Hepatocyte (in vitro differentiated cells): ENCODE results near the gene RNF6. TPM values are rescaled to one million over a fixed set of nuclear protein-coding genes. Genes with fewer than 3 reads are reported as not detected.

Experiments used
- DNase-seq: peaks from one replicate; pipeline ENCODE4 v3.0.0-alpha.2; 2016; ENCODE audit warnings: low spot score
- H2AFZ ChIP-seq: fragments of 200-600 bp; sonication (generic); 2 replicates; pipeline ENCODE4 v1.6.0; 2016; ENCODE audit warnings: antibody characterized with exemption, mild to moderate bottlenecking
- H3K27ac ChIP-seq: fragments of 200-600 bp; sonication (generic); 2 replicates; pipeline ENCODE4 v1.5.1; 2016; ENCODE audit warnings: mild to moderate bottlenecking
- H3K27me3 ChIP-seq: fragments of 200-600 bp; sonication (generic); 2 replicates; pipeline ENCODE4 v1.6.1; 2016
- H3K36me3 ChIP-seq: fragments of 200-600 bp; sonication (generic); replicated peaks from 2 replicates; pipeline ENCODE4 v1.5.1; 2016; ENCODE audit warnings: low read depth; ENCODE audit not compliant: insufficient read depth
- H3K4me1 ChIP-seq: fragments of 200-600 bp; sonication (generic); 2 replicates; pipeline ENCODE4 v1.5.1; 2016; ENCODE audit warnings: mild to moderate bottlenecking, moderate library complexity; ENCODE audit not compliant: insufficient read depth
- H3K4me2 ChIP-seq: fragments of 200-600 bp; sonication (generic); 2 replicates; pipeline ENCODE4 v1.6.0; 2016
- H3K4me3 ChIP-seq: fragments of 200-600 bp; sonication (generic); 2 replicates; pipeline ENCODE4 v1.5.1; 2016; ENCODE audit warnings: mild to moderate bottlenecking
- H3K79me2 ChIP-seq: fragments of 200-600 bp; sonication (generic); 2 replicates; pipeline ENCODE4 v1.6.0; 2017; ENCODE audit warnings: mild to moderate bottlenecking
- H3K9me2 ChIP-seq: fragments of 200-600 bp; sonication (generic); replicated peaks from 2 replicates; pipeline ENCODE4 v1.6.0; 2017; ENCODE audit warnings: mild to moderate bottlenecking; ENCODE audit not compliant: insufficient read depth
- H3K9me3 ChIP-seq: fragments of 200-600 bp; sonication (generic); 2 replicates; pipeline ENCODE4 v1.5.1; 2016; ENCODE audit warnings: low read depth, mild to moderate bottlenecking
- H4K20me1 ChIP-seq: fragments of 200-600 bp; sonication (generic); 2 replicates; pipeline ENCODE4 v1.6.0; 2016; ENCODE audit warnings: mild to moderate bottlenecking; ENCODE audit not compliant: insufficient read depth, poor library complexity, severe bottlenecking
- EZH2 ChIP-seq: fragments of 200-600 bp; sonication (generic); IDR thresholded peaks from 2 replicates; pipeline ENCODE4 v1.6.1; 2016; ENCODE audit warnings: antibody characterized with exemption, mild to moderate bottlenecking, borderline replicate concordance
- EZH2phosphoT487 ChIP-seq: fragments of 200-600 bp; sonication (generic); IDR thresholded peaks from one replicate; pipeline ENCODE4 v1.6.1; 2018; ENCODE audit warnings: antibody characterized with exemption, mild to moderate bottlenecking, low read depth, moderate library complexity; ENCODE audit not compliant: unreplicated experiment, severe bottlenecking
- WGBS: methylation state at CpG from one replicate; pipeline ENCODE4 v1.1.6; 2016; ENCODE audit warnings: low lambda C conversion rate; ENCODE audit errors: missing lambda C conversion rate; 5-methylcytosine and 5-hydroxymethylcytosine counted together
- polyA plus RNA-seq: library from polyadenylated mRNA; unstranded; fragments of >200 nt; fragmentation: Nextera tagmentation; extraction: Ambion mirVana; gene quantifications from 2 replicates; pipeline ENCODE4 v1.2.1, GENCODE V29; 2016
- total RNA-seq: library from RNA; depleted of rRNA; stranded (reverse); fragments of >200 nt; gene quantifications from 2 replicates; pipeline ENCODE4 v1.2.3, GENCODE V29; 2014
- TF ChIP-seq, protein P1 (sequence below): fragments of 200-600 bp; sonication (generic); IDR thresholded peaks from 2 replicates; pipeline ENCODE4 v1.5.1; 2016; ENCODE audit warnings: antibody characterized with exemption, mild to moderate bottlenecking; ENCODE audit not compliant: poor library complexity

Gene RNF6
- total and polyA plus RNA-seq, 2 experiments from 2014 or later, result 31.9 to 34.0 TPM

DNA sequence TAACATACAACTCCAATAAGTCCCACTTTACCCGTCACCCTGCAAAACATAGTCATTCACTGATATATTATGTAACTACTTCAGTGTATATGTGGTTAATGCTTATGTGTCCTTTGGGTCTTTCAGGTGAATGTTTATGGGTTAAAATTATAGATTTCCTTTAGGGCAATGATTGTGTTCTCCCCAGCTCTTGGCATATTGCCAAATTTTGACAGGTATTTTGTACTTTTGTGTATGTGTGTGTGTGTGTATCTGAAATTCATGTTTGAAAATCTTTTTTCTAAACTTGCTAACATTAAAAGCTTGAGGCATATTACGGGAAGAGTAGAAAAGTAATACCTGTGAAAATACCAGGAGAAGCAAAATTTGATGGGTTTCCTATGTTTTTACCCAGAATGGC is 40.0 kb upstream of the RNF6 start:
- 97% methylated on average over 2 of the region's 2 CpGs for whole genome bisulfite sequencing
- no peak overlapping the region for H3K4me2 ChIP-seq
- no peak overlapping the region for H3K27ac ChIP-seq
- peaks cover 100% of the 10 kb centered on the region for H3K79me2 ChIP-seq
- no peaks in the 10 kb centered on the region for H3K36me3 ChIP-seq
- no peak overlapping the region for H3K4me3 ChIP-seq
- peaks cover 3% of the 10 kb centered on the region for H3K4me1 ChIP-seq
- no peak for TF ChIP-seq EZH2phosphoT487
- TF ChIP-seq, protein P1, sequence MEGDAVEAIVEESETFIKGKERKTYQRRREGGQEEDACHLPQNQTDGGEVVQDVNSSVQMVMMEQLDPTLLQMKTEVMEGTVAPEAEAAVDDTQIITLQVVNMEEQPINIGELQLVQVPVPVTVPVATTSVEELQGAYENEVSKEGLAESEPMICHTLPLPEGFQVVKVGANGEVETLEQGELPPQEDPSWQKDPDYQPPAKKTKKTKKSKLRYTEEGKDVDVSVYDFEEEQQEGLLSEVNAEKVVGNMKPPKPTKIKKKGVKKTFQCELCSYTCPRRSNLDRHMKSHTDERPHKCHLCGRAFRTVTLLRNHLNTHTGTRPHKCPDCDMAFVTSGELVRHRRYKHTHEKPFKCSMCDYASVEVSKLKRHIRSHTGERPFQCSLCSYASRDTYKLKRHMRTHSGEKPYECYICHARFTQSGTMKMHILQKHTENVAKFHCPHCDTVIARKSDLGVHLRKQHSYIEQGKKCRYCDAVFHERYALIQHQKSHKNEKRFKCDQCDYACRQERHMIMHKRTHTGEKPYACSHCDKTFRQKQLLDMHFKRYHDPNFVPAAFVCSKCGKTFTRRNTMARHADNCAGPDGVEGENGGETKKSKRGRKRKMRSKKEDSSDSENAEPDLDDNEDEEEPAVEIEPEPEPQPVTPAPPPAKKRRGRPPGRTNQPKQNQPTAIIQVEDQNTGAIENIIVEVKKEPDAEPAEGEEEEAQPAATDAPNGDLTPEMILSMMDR, result no peak
- TF ChIP-seq EZH2, result no peak
- H3K27me3 ChIP-seq, result no peaks in the 10 kb centered on the region
- H2AFZ ChIP-seq, result no peak overlapping the region
- peaks cover 48% of the 10 kb centered on the region for H4K20me1 ChIP-seq
- no peaks in the 10 kb centered on the region for H3K9me3 ChIP-seq
- H3K9me2 ChIP-seq, result no peaks in the 10 kb centered on the region
- DNase-seq, result no peak

DNA sequence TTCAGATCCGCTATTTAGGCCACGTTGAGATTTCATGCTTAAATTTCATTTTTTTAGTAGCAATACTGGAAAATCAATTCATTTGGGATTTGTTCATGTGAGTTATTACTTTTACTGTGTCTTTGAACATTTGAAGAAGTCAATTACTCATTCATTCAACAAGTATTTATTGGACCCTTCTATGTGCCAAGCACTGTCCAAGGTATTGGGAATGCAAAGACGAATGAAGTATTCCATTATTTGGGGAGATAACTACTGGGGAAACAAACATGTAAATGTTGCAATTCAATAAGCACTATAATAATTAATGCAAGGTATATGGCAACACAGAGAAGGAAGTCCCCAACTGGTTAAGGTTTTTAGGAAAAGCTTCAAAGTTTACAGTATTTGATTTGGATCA is 37.5 kb upstream of the RNF6 start:
- Histone ChIP-seq H3K4me2 (no peak overlapping the region), H3K4me3 (no peak overlapping the region), H3K4me1 (peaks cover 18% of the 10 kb centered on the region), H3K79me2 (peaks cover 99% of the 10 kb centered on the region), H3K9me2 (no peaks in the 10 kb centered on the region), H3K9me3 (no peaks in the 10 kb centered on the region), H4K20me1 (peaks cover 61% of the 10 kb centered on the region), H3K36me3 (no peaks in the 10 kb centered on the region), H3K27me3 (no peaks in the 10 kb centered on the region), H3K27ac (no peak overlapping the region), H2AFZ (no peak overlapping the region)
- 92% methylated on average over 3 of the region's 3 CpGs for WGBS
- TF ChIP-seq EZH2 (no peak), EZH2phosphoT487 (no peak)
- TF ChIP-seq, protein P1, result no peak
- DNase-seq, result no peak

DNA sequence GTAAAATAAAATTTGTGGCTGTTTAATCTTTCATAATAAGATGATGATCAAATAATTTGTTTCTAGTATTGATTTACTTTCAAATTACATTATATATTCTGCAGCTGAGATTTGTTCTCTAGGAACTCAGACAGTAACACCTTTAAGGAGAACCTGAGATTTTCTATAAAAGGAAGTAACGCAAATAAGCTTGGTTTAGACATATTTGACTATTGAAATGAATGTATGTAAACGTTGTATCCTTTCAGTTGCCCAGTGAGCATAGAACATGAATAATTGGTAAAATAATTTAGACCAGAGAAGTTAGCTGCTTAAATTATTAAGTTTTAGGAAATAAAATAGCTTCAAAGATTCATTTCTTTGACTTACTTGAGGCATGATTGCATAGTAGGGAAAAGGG is 34.9 kb upstream of the RNF6 start:
- H3K4me2 ChIP-seq, result peak overlapping the region; percentile 84
- no peaks in the 10 kb centered on the region for H3K27me3 ChIP-seq
- 42% methylated on average over 2 of the region's 2 CpGs for WGBS
- H3K4me3 ChIP-seq, result peak overlapping the region; percentile 84
- H3K36me3 ChIP-seq, result no peaks in the 10 kb centered on the region
- H3K79me2 ChIP-seq, result peaks cover 73% of the 10 kb centered on the region
- H3K9me2 ChIP-seq, result no peaks in the 10 kb centered on the region
- H2AFZ ChIP-seq, result no peak overlapping the region
- H3K27ac ChIP-seq, result no peak overlapping the region
- DNase-seq, result no peak
- H3K9me3 ChIP-seq, result no peaks in the 10 kb centered on the region
- H4K20me1 ChIP-seq, result peaks cover 53% of the 10 kb centered on the region
- TF ChIP-seq EZH2phosphoT487 (no peak), EZH2 (no peak)
- TF ChIP-seq, protein P1, result no peak
- H3K4me1 ChIP-seq, result peaks cover 18% of the 10 kb centered on the region
